GM12878 (cell line): Measurements from ENCODE around the gene KRTAP10-3. TPM values are rescaled to one million over a fixed set of nuclear protein-coding genes. Genes with fewer than 3 reads are reported as not detected.

Experiments
- ATAC-seq: fragments of 200-7000 bp; cut with Tn5 transposase; 3 replicates; pipeline ENCODE4 v1.9.1; 2020; ENCODE audit warnings: mild to moderate bottlenecking, moderate library complexity
- BruUV-seq: library from RNA; stranded (reverse); fragments of 400-500 nt; replicated peaks from 2 replicates; lab custom pipeline; 2021; lab: Mats Ljungman, UMichigan
- CTCF ChIA-PET: fragments of 300-600 bp; sonication (Branson Sonifier 250); formaldehyde crosslinking; extraction: SDS; loops from one replicate; lab custom pipeline; 2021; ENCODE audit warnings: inconsistent platforms; lab: Yijun Ruan, JAX
- POLR2A ChIA-PET: fragments of 350-600 bp; formaldehyde crosslinking; extraction: SDS; loops from one replicate; lab custom pipeline; 2021; ENCODE audit warnings: inconsistent platforms; lab: Charles Lee
- RAD21 ChIA-PET: fragments of 300-600 bp; sonication (Branson Sonifier 250); formaldehyde crosslinking; loops from one replicate; lab custom pipeline; 2023; ENCODE audit warnings: antibody characterized with exemption; ENCODE audit not compliant: unreplicated experiment; lab: Charles Lee
- SMC1A ChIA-PET: fragments of 300-600 bp; sonication (Branson Sonifier 250); formaldehyde crosslinking; loops from one replicate; lab custom pipeline; 2023; ENCODE audit not compliant: unreplicated experiment, uncharacterized antibody; lab: Charles Lee
- DNase-seq: peaks from one replicate; pipeline ENCODE4 v3.0.0-alpha.2; 2011; ENCODE audit warnings: low read depth, low spot score
- FAIRE-seq: peaks from 3 replicates; lab custom pipeline; 2011; peaks lifted over from hg19 to GRCh38; lab: Jason Lieb, UNC
- H2AFZ ChIP-seq: 2 replicates; pipeline ENCODE4 v1.6.0; 2011; ENCODE audit warnings: low read depth, low read length, control low read depth; ENCODE audit not compliant: control insufficient read depth
- H3K27ac ChIP-seq: 2 replicates; pipeline ENCODE4 v1.5.1; 2011; ENCODE audit warnings: control low read depth; ENCODE audit not compliant: control insufficient read depth, insufficient read depth
- H3K27me3 ChIP-seq, 2 experiments: replicated peaks in 1 of 2; 2 replicates each; pipeline versions ENCODE4 v1.6.0 to v1.6.1; 2011; ENCODE audit warnings: low read length in 1 of 2; ENCODE audit not compliant: control insufficient read depth in 2 of 2, insufficient read depth in 2 of 2
- H3K36me3 ChIP-seq, 2 experiments: 2 replicates each; pipeline ENCODE4 v1.5.1; 2011; ENCODE audit warnings: low read length in 1 of 2; ENCODE audit not compliant: control insufficient read depth in 2 of 2, insufficient read depth in 2 of 2
- H3K4me1 ChIP-seq: 2 replicates; pipeline ENCODE4 v1.6.1; 2011; ENCODE audit warnings: mild to moderate bottlenecking, low read length, moderate library complexity, mixed read lengths; ENCODE audit not compliant: control insufficient read depth, insufficient read depth
- H3K4me2 ChIP-seq: 2 replicates; pipeline ENCODE4 v1.6.0; 2011; ENCODE audit warnings: control low read depth; ENCODE audit not compliant: control insufficient read depth, insufficient read depth
- H3K4me3 ChIP-seq: fragments of 200-600 bp; sonication (generic); 2 replicates; pipeline ENCODE4 v1.5.1; 2016
- H3K79me2 ChIP-seq: 2 replicates; pipeline ENCODE4 v1.6.0; 2011; ENCODE audit warnings: low read length; ENCODE audit not compliant: control insufficient read depth, insufficient read depth
- H3K9ac ChIP-seq: 2 replicates; pipeline ENCODE4 v1.8.0; 2011; ENCODE audit warnings: low read length, control low read depth, mixed read lengths; ENCODE audit not compliant: control insufficient read depth, insufficient read depth
- H3K9me3 ChIP-seq: replicated peaks from 3 replicates; pipeline ENCODE4 v1.5.1; 2011; ENCODE audit warnings: mild to moderate bottlenecking, low read length; ENCODE audit not compliant: control insufficient read depth, insufficient read depth
- H4K20me1 ChIP-seq: 2 replicates; pipeline ENCODE4 v1.6.0; 2011; ENCODE audit not compliant: control insufficient read depth, insufficient read depth
- CBFB ChIP-seq: IDR thresholded peaks from 2 replicates; pipeline ENCODE4 v1.6.1; 2016; ENCODE audit warnings: antibody characterized with exemption, low read depth
- CEBPB ChIP-seq, 2 experiments: fragments of 150-350 bp in 1 of 2; IDR thresholded peaks; 2 replicates each; pipeline ENCODE4 v1.6.1; 2012 to 2014; ENCODE audit warnings: low read depth in 2 of 2, low read length in 2 of 2, borderline replicate concordance in 1 of 2, inconsistent platforms in 1 of 2
- CEBPZ ChIP-seq: fragments of 150-350 bp; IDR thresholded peaks from 2 replicates; pipeline ENCODE4 v1.6.1; 2016; ENCODE audit warnings: low read depth, low read length
- HCFC1 ChIP-seq: fragments of 150-350 bp; IDR thresholded peaks from 2 replicates; pipeline ENCODE4 v1.6.1; 2014; ENCODE audit warnings: low read length
- MEF2B ChIP-seq: fragments of 450-650 bp; IDR thresholded peaks from 2 replicates; pipeline ENCODE4 v1.6.1; 2018; ENCODE audit warnings: mild to moderate bottlenecking, moderate library complexity; ENCODE audit not compliant: partially characterized antibody, poor library complexity, severe bottlenecking
- MTA3 ChIP-seq: IDR thresholded peaks from 2 replicates; pipeline ENCODE4 v1.6.1; 2012; ENCODE audit warnings: low read length, inconsistent platforms, borderline replicate concordance
- MYC ChIP-seq: IDR thresholded peaks from 2 replicates; pipeline ENCODE4 v1.6.1; 2011; ENCODE audit warnings: mild to moderate bottlenecking, low read length, moderate library complexity, inconsistent platforms; ENCODE audit not compliant: insufficient read depth, insufficient replicate concordance, insufficient read length, severe bottlenecking
- PML ChIP-seq: IDR thresholded peaks from 2 replicates; pipeline ENCODE4 v1.6.1; 2012; ENCODE audit warnings: low read length, inconsistent platforms
- RB1 ChIP-seq: fragments of 450-650 bp; formaldehyde crosslinking; IDR thresholded peaks from 2 replicates; pipeline ENCODE4 v1.6.1; 2017; ENCODE audit warnings: mild to moderate bottlenecking, borderline replicate concordance
- SMARCA5 ChIP-seq: fragments of 450-650 bp; IDR thresholded peaks from 2 replicates; pipeline ENCODE4 v1.6.1; 2017; ENCODE audit warnings: mild to moderate bottlenecking
- TBL1XR1 ChIP-seq: IDR thresholded peaks from 2 replicates; pipeline ENCODE4 v1.6.1; 2012; ENCODE audit warnings: low read depth, low read length, improper control_type of control experiment
- ZBTB4 ChIP-seq: fragments of 450-650 bp; formaldehyde crosslinking; IDR thresholded peaks from 2 replicates; pipeline ENCODE4 v1.4.0; 2022; ENCODE audit warnings: mild to moderate bottlenecking, moderate library complexity
- ZNF384 ChIP-seq: IDR thresholded peaks from 2 replicates; pipeline ENCODE4 v1.6.1; 2012; ENCODE audit warnings: low read depth, mild to moderate bottlenecking, low read length, improper control_type of control experiment, borderline replicate concordance
- ZNF592 ChIP-seq: fragments of 450-650 bp; IDR thresholded peaks from 2 replicates; pipeline ENCODE4 v1.6.1; 2017; ENCODE audit warnings: mild to moderate bottlenecking, moderate library complexity
- WGBS: methylation state at CpG from one replicate; pipeline ENCODE4 v1.1.6; 2016; ENCODE audit warnings: low lambda C conversion rate; ENCODE audit not compliant: insufficient replicate concordance, insufficient coverage; ENCODE audit errors: missing lambda C conversion rate; 5-methylcytosine and 5-hydroxymethylcytosine counted together
- in situ Hi-C: fragments of 300-500 bp; cut with MboI; formaldehyde crosslinking; loops from 9 replicates; pipeline ENCODE4 v1.14.3; 2018; ENCODE audit warnings: mixed read lengths
- intact Hi-C: fragments of 100-400 bp; cut with micrococcal nuclease; formaldehyde crosslinking; loops from one replicate; pipeline ENCODE4 v1.14.2; 2022; ENCODE audit not compliant: unreplicated experiment
- polyA plus RNA-seq, 11 experiments: library from polyadenylated mRNA; depleted of rRNA in 4 of 11; unstranded in 6 of 11; stranded (reverse) in 5 of 11; fragments of >200 nt; fragmentation: Nextera tagmentation in 4 of 11; fragmentation: Illumina TruSeq in 1 of 11; extraction: Ambion mirVana in 4 of 11; extraction: Trizol in 1 of 11; gene quantifications; 1 replicate in 1 of 11; 2 replicates in 10 of 11; pipeline versions ENCODE4 v1.2.1 to v1.2.3, GENCODE V29; 2011 to 2016; ENCODE audit warnings: inconsistent platforms in 2 of 11, missing spikeins in 2 of 11, low read depth in 1 of 11
- total RNA-seq, 4 experiments: library from RNA; depleted of rRNA in 3 of 4; stranded (reverse); fragments of >200 nt in 3 of 4; fragmentation: Illumina TruSeq in 1 of 4; extraction: Trizol in 1 of 4; gene quantifications; 2 replicates each; pipeline versions ENCODE4 v1.2.1 to v1.2.3, GENCODE V29; 2013 to 2021

The KRTAP10-3 gene
- total and polyA plus RNA-seq, 10 of the 15 experiments (the other 5 are each of a cell fraction or from before 2014, with no cell fraction given) = not detected

GRCh38 chr21:44527983-44528633 lies 30.5 kb downstream of the KRTAP10-3 start:
- Histone ChIP-seq H4K20me1 (no peaks in the 10 kb centered on the region), H3K9me3 (no peaks in the 10 kb centered on the region; the same call in 2 of the 3 replicates), H3K4me3 (no peak overlapping the region), H3K36me3 (no peaks in the 10 kb centered on the region), H3K9ac (no peak overlapping the region), H3K4me1 (no peaks in the 10 kb centered on the region), H3K79me2 (no peaks in the 10 kb centered on the region), H3K27ac (no peak overlapping the region), H3K4me2 (no peak overlapping the region), H3K27me3 (no peaks in the 10 kb centered on the region), H2AFZ (no peak overlapping the region)
- ChIA-PET CTCF (no interaction called here), SMC1A (no interaction called here), RAD21 (no interaction called here), POLR2A (no interaction called here)
- ATAC-seq (no peak), DNase-seq (no peak), FAIRE-seq (no peak)
- 33% methylated on average over 18 of the region's 18 CpGs for WGBS
- intact Hi-C loops = no loop called here
- BruUV-seq = no TSS peak
- in situ Hi-C loops = no loop called here
- TF ChIP-seq ZNF592 = no peak
- TF ChIP-seq PML = no peak
- no peak for TF ChIP-seq TBL1XR1
- no peak for TF ChIP-seq HCFC1
- no peak for TF ChIP-seq CBFB
- no peak for TF ChIP-seq RB1
- no peak for TF ChIP-seq MYC
- no peak for TF ChIP-seq CEBPZ
- TF ChIP-seq MTA3 = no peak
- no peak for TF ChIP-seq SMARCA5
- no peak for TF ChIP-seq ZBTB4
- no peak for TF ChIP-seq CEBPB (IDR thresholded peaks at IDR 0.05; ENCODE audit: borderline replicate concordance in 1 of 2, low read depth in 2 of 2, low read length in 2 of 2)
- TF ChIP-seq ZNF384 = no peak
- no peak for TF ChIP-seq MEF2B
